Mesendoderm (in vitro differentiated cells): ENCODE results near the gene NSD2.

Experiments
- DNase-seq: peaks from one replicate; pipeline ENCODE4 v3.0.0; 2013
- H2AK5ac ChIP-seq: 2 replicates; pipeline ENCODE4 v1.6.1; 2013; ENCODE audit warnings: low read length, inconsistent platforms
- H2BK120ac ChIP-seq: 2 replicates; pipeline ENCODE4 v1.6.1; 2013; ENCODE audit warnings: low read depth, mild to moderate bottlenecking, low read length, moderate library complexity, mixed read lengths
- H2BK15ac ChIP-seq: replicated peaks from 2 replicates; pipeline ENCODE4 v1.6.1; 2013; ENCODE audit warnings: low read depth, mild to moderate bottlenecking, moderate library complexity
- H2BK5ac ChIP-seq: 2 replicates; pipeline ENCODE4 v1.6.1; 2013; ENCODE audit warnings: low read length, inconsistent platforms
- H3K18ac ChIP-seq: 2 replicates; pipeline ENCODE4 v1.6.1; 2013; ENCODE audit warnings: mild to moderate bottlenecking, low read length, mixed read lengths
- H3K23ac ChIP-seq: one replicate; pipeline ENCODE4 v1.6.1; 2013; ENCODE audit warnings: low read length
- H3K27ac ChIP-seq: 2 replicates; pipeline ENCODE4 v1.5.1; 2013; ENCODE audit warnings: low read depth, mild to moderate bottlenecking, inconsistent platforms, low read length, moderate library complexity
- H3K27me3 ChIP-seq: 2 replicates; pipeline ENCODE4 v1.6.1; 2013; ENCODE audit warnings: low read length, control low read depth, mild to moderate bottlenecking, inconsistent platforms; ENCODE audit not compliant: insufficient read depth, poor library complexity
- H3K36me3 ChIP-seq: 2 replicates; pipeline ENCODE4 v1.6.1; 2013; ENCODE audit warnings: low read length, inconsistent platforms; ENCODE audit not compliant: control insufficient read depth, insufficient read depth
- H3K4ac ChIP-seq: one replicate; pipeline ENCODE4 v1.6.1; 2013; ENCODE audit warnings: low read depth, mild to moderate bottlenecking, low read length, moderate library complexity
- H3K4me1 ChIP-seq: 2 replicates; pipeline ENCODE4 v1.6.1; 2013; ENCODE audit warnings: low read depth, low read length, inconsistent platforms; ENCODE audit not compliant: control insufficient read depth
- H3K4me2 ChIP-seq: 2 replicates; pipeline ENCODE4 v1.6.1; 2013; ENCODE audit warnings: low read length
- H3K4me3 ChIP-seq: 2 replicates; pipeline ENCODE4 v1.5.1; 2013; ENCODE audit warnings: mild to moderate bottlenecking, low read length
- H3K56ac ChIP-seq: one replicate; pipeline ENCODE4 v1.6.1; 2013; ENCODE audit warnings: low read length
- H3K79me1 ChIP-seq: 2 replicates; pipeline ENCODE4 v1.6.1; 2013; ENCODE audit warnings: low read length, inconsistent platforms
- H3K79me2 ChIP-seq: 2 replicates; pipeline ENCODE4 v1.6.1; 2013; ENCODE audit warnings: mild to moderate bottlenecking, low read length; ENCODE audit not compliant: control insufficient read depth, insufficient read depth
- H3K9ac ChIP-seq: 2 replicates; pipeline ENCODE4 v1.6.1; 2013; ENCODE audit warnings: low read length, inconsistent platforms
- H4K5ac ChIP-seq: one replicate; pipeline ENCODE4 v1.6.1; 2013; ENCODE audit warnings: low read length
- H4K8ac ChIP-seq: one replicate; pipeline ENCODE4 v1.6.1; 2013; ENCODE audit warnings: low read depth, mild to moderate bottlenecking, control low read depth, low read length, moderate library complexity
- WGBS: extraction: QIAGEN DNeasy Blood & Tissue Kit; methylation state at CpG from one replicate; pipeline ENCODE4 v1.1.7; 2013; ENCODE audit warnings: low lambda C conversion rate, missing lambda C conversion rate; ENCODE audit not compliant: insufficient coverage; ENCODE audit errors: extremely low coverage; 5-methylcytosine and 5-hydroxymethylcytosine counted together

NSD2 gene

DNA sequence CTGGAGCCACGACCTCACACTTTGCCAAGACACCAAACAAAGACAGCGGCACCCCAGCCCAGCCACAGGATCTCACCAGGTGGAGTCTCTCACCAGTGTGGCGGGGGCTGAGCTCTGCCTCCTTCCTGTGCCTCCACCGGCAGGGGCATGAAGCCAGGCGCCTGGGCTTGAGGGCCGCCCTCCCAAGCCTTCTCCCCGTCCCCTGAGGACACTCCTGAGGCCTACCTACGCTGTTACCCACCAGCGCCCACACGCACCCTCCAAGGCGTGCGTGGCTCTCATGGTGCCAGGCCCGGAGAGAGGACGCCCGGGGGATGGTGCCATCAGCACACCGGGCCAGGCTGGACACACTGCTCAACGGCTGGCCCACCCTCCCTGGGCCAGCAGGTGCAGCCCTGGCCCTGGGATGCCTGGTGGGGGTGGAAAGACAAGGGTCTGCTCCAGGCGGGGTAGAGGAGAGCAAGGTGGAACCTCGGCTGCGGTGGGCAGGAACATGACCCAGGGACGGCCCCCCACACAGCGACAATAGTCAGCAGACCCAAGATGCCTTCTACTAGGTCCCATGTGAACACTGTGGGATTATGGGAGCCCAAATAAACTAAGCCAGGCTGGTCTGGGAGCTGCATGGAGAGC, 115.5 kb downstream of the NSD2 start:
- H3K36me3 ChIP-seq = peaks cover 8% of the 10 kb centered on the region

DNA sequence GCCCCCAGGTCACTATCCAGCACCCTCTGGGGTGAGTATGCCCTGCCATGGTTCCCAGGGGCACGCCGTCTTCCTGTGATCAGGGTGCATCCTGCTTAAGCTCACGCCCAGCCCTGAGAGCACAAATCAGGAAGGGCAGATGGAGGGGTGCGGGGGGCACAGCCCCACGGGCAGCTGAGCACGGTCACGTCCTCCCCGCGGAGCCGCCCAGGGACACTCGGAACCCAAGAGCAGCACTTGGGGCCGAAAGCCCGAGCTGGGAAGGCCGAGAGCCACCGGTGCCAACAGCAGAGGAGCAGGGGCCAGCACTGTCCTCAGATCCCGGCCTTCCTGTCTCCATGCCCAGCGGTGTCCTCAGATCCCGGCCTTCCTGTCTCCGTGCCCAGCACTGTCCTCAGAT, 116.1 kb downstream of the NSD2 start:
- H4K8ac ChIP-seq = no peak overlapping the region
- no peak overlapping the region for H2BK15ac ChIP-seq
- no CpG with 5 or more reads among the region's 19 CpGs for WGBS
- no peak overlapping the region for H3K27ac ChIP-seq
- no peaks in the 10 kb centered on the region for H3K27me3 ChIP-seq
- no peak overlapping the region for H3K4ac ChIP-seq
- no peak overlapping the region for H3K56ac ChIP-seq
- peaks cover 8% of the 10 kb centered on the region for H3K36me3 ChIP-seq
- DNase-seq = no peak
- no peak overlapping the region for H2BK5ac ChIP-seq
- H3K4me1 ChIP-seq = no peaks in the 10 kb centered on the region
- no peak overlapping the region for H3K4me2 ChIP-seq
- H3K9ac ChIP-seq = no peak overlapping the region
- H3K79me2 ChIP-seq = peaks cover 7% of the 10 kb centered on the region
- no peak overlapping the region for H3K4me3 ChIP-seq
- no peak overlapping the region for H3K18ac ChIP-seq
- no peak overlapping the region for H4K5ac ChIP-seq
- no peak overlapping the region for H3K23ac ChIP-seq
- H2BK120ac ChIP-seq = no peak overlapping the region
- peaks cover 10% of the 10 kb centered on the region for H3K79me1 ChIP-seq
- H2AK5ac ChIP-seq = no peak overlapping the region

More for the DNA sequence above, 115.5 kb downstream of the NSD2 start:
- no peak overlapping the region for H3K4ac ChIP-seq
- H3K27me3 ChIP-seq = no peaks in the 10 kb centered on the region
- no peak overlapping the region for H3K27ac ChIP-seq
- peaks cover 3% of the 10 kb centered on the region for H3K79me2 ChIP-seq
- H2BK120ac ChIP-seq = no peak overlapping the region
- peaks cover 5% of the 10 kb centered on the region for H3K79me1 ChIP-seq
- H2AK5ac ChIP-seq = no peak overlapping the region
- no peak overlapping the region for H4K5ac ChIP-seq
- no peak for DNase-seq
- no peak overlapping the region for H3K23ac ChIP-seq
- H2BK15ac ChIP-seq = no peak overlapping the region
- WGBS = no CpG with 5 or more reads among the region's 22 CpGs
- no peak overlapping the region for H3K4me3 ChIP-seq
- H3K56ac ChIP-seq = no peak overlapping the region
- no peak overlapping the region for H3K9ac ChIP-seq
- no peak overlapping the region for H2BK5ac ChIP-seq
- H4K8ac ChIP-seq = no peak overlapping the region
- no peak overlapping the region for H3K4me2 ChIP-seq
- no peaks in the 10 kb centered on the region for H3K4me1 ChIP-seq
- H3K18ac ChIP-seq = no peak overlapping the region

DNA sequence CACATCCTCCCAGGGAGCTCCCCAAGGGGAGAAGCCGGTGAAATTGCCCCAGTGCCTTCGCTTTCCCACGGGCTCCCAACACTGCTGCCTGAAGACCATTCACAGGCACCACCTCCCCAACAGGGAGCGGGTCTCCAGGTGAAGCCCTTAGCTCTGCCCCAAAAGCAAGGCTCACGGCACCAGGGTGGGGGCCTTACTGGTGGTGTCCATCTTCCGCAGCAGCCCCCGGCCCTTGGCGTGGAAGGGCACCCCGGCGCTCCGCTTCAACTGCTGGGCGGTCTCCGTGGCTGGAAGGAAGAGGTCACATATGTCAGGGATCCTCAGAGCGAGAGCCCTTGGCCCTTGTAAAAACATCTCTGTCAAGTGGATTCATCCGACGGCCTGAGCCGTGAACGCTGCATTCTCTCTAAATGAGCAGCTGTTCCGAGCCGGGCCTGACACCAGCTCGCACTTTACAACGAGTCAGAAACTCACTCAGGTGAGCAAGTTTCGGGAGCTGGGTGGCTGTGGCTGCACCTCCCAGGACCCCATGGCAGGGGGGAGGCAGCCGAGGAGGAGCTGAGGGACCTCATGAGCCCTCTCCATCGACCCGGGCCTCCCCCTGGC, 116.6 kb downstream of the NSD2 start:
- Histone ChIP-seq H3K79me1 (peaks cover 11% of the 10 kb centered on the region), H4K8ac (no peak overlapping the region), H2BK15ac (no peak overlapping the region), H2BK5ac (no peak overlapping the region), H2AK5ac (no peak overlapping the region), H3K4me2 (no peak overlapping the region), H3K56ac (no peak overlapping the region), H3K9ac (no peak overlapping the region), H3K36me3 (peaks cover 8% of the 10 kb centered on the region), H3K27ac (no peak overlapping the region), H2BK120ac (no peak overlapping the region), H3K4ac (no peak overlapping the region), H3K79me2 (peaks cover 8% of the 10 kb centered on the region), H3K4me1 (no peaks in the 10 kb centered on the region), H3K4me3 (no peak overlapping the region), H3K23ac (no peak overlapping the region), H4K5ac (no peak overlapping the region), H3K27me3 (no peaks in the 10 kb centered on the region), H3K18ac (no peak overlapping the region)
- whole genome bisulfite sequencing = no CpG with 5 or more reads among the region's 26 CpGs
- DNase-seq = no peak

DNA sequence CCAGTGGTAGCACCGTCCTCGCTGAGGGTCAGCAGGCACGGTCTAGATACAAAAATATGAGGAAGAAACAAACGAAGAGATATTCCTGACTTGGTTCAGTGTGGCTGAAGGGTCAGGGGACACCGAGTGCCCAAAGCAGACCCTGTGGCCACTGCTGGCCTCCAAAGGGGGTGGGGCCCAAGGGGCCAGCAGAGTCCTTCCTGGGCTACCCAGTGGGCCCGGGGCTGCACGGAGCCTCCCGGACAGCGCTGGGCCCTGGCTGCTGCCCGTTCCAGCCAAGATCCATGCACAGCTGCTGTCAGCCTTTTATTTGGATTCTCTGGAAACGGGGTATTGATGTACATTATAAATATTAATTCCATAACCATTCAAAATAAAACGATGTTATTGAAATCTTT, 117.1 kb downstream of the NSD2 start:
- no peak overlapping the region for H2BK15ac ChIP-seq
- H3K9ac ChIP-seq = no peak overlapping the region
- DNase-seq = no peak
- no peak overlapping the region for H2BK120ac ChIP-seq
- no peaks in the 10 kb centered on the region for H3K27me3 ChIP-seq
- H3K79me2 ChIP-seq = peaks cover 8% of the 10 kb centered on the region
- no peak overlapping the region for H3K56ac ChIP-seq
- H3K18ac ChIP-seq = no peak overlapping the region
- H3K4ac ChIP-seq = no peak overlapping the region
- H3K4me1 ChIP-seq = no peaks in the 10 kb centered on the region
- no peak overlapping the region for H3K23ac ChIP-seq
- no peak overlapping the region for H2AK5ac ChIP-seq
- no peak overlapping the region for H3K27ac ChIP-seq
- H4K8ac ChIP-seq = no peak overlapping the region
- no peak overlapping the region for H3K4me3 ChIP-seq
- H2BK5ac ChIP-seq = no peak overlapping the region
- no peak overlapping the region for H3K4me2 ChIP-seq
- peaks cover 11% of the 10 kb centered on the region for H3K79me1 ChIP-seq
- H4K5ac ChIP-seq = no peak overlapping the region
- H3K36me3 ChIP-seq = peaks cover 6% of the 10 kb centered on the region
- WGBS = no CpG with 5 or more reads among the region's 12 CpGs

DNA sequence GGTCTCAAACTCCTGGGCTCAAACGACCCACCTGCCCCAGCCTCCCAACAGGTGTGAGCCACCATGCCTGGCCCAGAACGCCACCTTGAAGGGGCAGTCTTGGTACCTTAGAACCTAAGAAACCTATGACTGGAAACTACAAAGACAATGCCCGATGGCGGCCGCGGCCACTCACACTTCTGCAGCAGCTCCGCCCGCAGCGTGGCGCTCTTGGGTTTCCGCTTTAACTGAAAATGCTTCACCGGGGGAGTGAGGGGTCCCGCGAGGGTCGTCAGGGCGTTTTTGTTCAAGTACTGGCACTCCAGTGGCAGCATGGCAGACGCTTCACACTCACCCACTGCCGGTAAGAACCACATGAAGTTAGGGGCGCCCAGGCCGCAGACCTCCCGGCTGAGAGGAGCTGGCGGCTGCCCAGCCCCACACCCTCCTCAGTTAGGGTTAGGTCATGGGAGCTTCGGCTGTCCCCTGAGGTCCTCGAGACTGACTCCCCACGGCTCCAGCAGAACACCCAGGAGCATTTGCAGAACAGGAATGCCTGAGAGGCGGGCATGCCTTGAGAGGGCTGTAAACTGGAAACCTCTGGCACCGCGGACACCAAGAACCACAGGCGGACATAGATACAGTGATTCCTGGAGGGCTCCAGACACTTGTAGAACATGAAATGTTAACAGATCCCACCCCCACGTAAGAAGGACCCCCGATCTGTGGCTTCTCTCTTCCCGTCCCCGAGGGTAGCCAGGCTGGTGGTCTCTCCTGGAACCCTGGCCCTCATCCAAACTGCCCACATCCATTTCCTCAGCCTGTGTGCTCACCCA, 118.5 kb downstream of the NSD2 start:
- H3K27me3 ChIP-seq = no peaks in the 10 kb centered on the region
- no peak overlapping the region for H3K23ac ChIP-seq
- no peak overlapping the region for H3K4me2 ChIP-seq
- H3K18ac ChIP-seq = no peak overlapping the region
- H3K79me1 ChIP-seq = peaks cover 11% of the 10 kb centered on the region
- H4K5ac ChIP-seq = no peak overlapping the region
- H4K8ac ChIP-seq = no peak overlapping the region
- H2BK120ac ChIP-seq = no peak overlapping the region
- H2AK5ac ChIP-seq = no peak overlapping the region
- H2BK15ac ChIP-seq = no peak overlapping the region
- no peak for DNase-seq
- H3K9ac ChIP-seq = no peak overlapping the region
- no peaks in the 10 kb centered on the region for H3K4me1 ChIP-seq
- H2BK5ac ChIP-seq = no peak overlapping the region
- H3K79me2 ChIP-seq = peaks cover 8% of the 10 kb centered on the region
- WGBS = no CpG with 5 or more reads among the region's 33 CpGs
- no peak overlapping the region for H3K27ac ChIP-seq
- no peak overlapping the region for H3K56ac ChIP-seq
- no peak overlapping the region for H3K4me3 ChIP-seq
- peaks cover 1% of the 10 kb centered on the region for H3K36me3 ChIP-seq
- H3K4ac ChIP-seq = no peak overlapping the region
